Measurements from ENCODE around the gene QKI. TPM values are rescaled to one million over a fixed set of nuclear protein-coding genes. Genes with fewer than 3 reads are reported as not detected.

The QKI gene
- total and polyA plus RNA-seq, 8 donors: 136 to 195 (median 158) TPM

DNA sequence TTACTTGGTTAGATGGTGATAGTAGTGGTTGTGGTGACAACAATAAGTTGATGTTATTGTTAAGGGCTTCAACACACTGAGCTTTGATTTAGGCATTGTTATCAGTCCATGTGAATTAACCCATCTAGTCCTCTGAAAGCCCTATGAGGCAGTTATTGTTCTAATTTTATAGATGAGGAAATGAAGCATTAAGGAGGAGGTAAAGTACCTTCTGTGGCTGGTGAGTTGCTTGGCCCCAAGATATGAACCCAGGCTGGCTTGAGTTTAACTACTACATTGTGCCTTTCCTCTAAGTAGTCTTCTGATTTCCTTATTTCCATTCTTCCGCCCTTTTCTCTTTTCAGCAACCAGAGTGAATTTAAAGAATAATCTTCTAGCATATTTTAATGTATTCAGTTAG, 81.7 kb downstream of the QKI start:
- TF ChIP-seq, protein P1, sequence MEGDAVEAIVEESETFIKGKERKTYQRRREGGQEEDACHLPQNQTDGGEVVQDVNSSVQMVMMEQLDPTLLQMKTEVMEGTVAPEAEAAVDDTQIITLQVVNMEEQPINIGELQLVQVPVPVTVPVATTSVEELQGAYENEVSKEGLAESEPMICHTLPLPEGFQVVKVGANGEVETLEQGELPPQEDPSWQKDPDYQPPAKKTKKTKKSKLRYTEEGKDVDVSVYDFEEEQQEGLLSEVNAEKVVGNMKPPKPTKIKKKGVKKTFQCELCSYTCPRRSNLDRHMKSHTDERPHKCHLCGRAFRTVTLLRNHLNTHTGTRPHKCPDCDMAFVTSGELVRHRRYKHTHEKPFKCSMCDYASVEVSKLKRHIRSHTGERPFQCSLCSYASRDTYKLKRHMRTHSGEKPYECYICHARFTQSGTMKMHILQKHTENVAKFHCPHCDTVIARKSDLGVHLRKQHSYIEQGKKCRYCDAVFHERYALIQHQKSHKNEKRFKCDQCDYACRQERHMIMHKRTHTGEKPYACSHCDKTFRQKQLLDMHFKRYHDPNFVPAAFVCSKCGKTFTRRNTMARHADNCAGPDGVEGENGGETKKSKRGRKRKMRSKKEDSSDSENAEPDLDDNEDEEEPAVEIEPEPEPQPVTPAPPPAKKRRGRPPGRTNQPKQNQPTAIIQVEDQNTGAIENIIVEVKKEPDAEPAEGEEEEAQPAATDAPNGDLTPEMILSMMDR (IDR thresholded peaks at IDR 0.05): no peak
- Histone ChIP-seq H3K4me3 (no peak overlapping the region), H3K4me1 (peaks cover 3 to 31% of the 10 kb centered on the region in 2 donors), H3K9me3 (no peaks in the 10 kb centered on the region), H3K36me3 (no peaks in the 10 kb centered on the region), H3K27ac (no peak overlapping the region), H3K27me3 (no peaks in the 10 kb centered on the region)
- intact Hi-C loops (cut with DNase I): no loop called here
- DNase-seq: no peak
- ATAC-seq: no peak

DNA sequence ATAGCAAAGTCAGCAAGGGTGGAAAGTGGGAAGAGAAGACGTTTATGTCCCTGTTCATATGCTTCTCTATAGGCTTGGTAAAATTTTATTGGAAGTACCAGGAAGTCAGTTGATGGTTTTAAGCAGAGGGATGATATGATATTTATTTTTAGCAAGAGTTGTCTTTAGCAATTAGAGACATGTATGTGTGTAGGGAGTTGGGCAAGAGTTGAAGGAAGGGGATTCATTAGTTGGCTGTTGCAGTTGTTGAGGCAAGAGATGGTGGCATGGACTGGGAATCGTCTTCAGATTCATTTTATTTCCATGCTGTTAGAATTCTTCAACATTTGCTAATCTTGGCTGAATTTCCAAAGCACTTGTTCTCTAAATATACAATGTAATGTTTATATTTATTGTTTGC, 85.6 kb downstream of the QKI start:
- TF ChIP-seq, protein P1 (IDR thresholded peaks at IDR 0.05): no peak
- no peak for DNase-seq
- H3K4me3 ChIP-seq: no peak overlapping the region
- H3K36me3 ChIP-seq: no peaks in the 10 kb centered on the region
- ATAC-seq: no peak
- peaks cover 7 to 30% of the 10 kb centered on the region in 2 donors for H3K4me1 ChIP-seq
- intact Hi-C loops (cut with DNase I): no loop called here
- H3K27ac ChIP-seq: peak overlapping the region in 1 of 2 donors; percentile 6
- no peaks in the 10 kb centered on the region for H3K9me3 ChIP-seq
- H3K27me3 ChIP-seq: no peaks in the 10 kb centered on the region

DNA sequence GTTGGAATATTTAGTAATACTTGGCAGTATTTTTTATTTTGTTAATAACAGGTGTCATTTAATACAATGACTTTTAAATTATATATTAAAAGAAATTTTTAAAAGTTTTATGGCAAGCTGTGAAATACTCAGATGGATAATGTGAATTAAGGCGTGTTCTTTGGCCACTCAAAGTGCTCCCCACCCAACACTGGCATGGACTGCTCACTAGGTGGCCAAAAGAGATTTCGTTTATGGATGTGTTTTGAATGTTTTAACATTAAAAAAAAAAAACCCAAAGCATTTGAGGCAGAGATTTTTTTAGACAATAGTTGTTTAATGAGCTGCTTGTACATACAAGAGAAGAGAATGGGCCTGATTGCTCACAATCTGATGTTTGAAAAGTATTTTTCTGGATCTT, 86.5 kb downstream of the QKI start:
- H3K27me3 ChIP-seq: no peaks in the 10 kb centered on the region
- TF ChIP-seq, protein P1 (IDR thresholded peaks at IDR 0.05): no peak
- no peaks in the 10 kb centered on the region for H3K9me3 ChIP-seq
- peaks cover 7 to 31% of the 10 kb centered on the region in 2 donors for H3K4me1 ChIP-seq
- no peak overlapping the region for H3K27ac ChIP-seq
- no peak overlapping the region for H3K4me3 ChIP-seq
- H3K36me3 ChIP-seq: no peaks in the 10 kb centered on the region
- intact Hi-C loops (cut with DNase I): no loop called here
- ATAC-seq (peak; percentile 49), DNase-seq (peak in 1 of 4 donors; percentile 18)

DNA sequence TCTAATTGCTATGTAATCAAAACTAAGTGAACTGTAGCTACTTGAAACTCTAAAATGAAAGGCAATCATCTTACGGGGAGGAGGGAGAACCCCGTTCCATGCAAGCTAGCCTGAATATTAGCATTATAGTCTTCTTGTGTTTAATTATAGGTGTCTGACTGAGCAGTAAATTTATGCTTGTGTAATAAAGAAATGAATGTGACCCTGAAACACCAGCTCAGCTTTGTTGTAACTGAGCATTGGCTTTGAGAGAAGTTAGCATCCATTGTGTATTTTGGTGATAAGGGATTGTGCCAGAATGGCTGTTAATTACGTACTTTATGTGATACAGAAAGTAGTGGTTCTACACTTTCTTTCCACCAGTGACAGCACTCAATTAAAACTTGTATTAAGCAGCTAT, 86.9 kb downstream of the QKI start:
- peak; percentile 54 for ATAC-seq
- H3K4me3 ChIP-seq: no peak overlapping the region

DNA sequence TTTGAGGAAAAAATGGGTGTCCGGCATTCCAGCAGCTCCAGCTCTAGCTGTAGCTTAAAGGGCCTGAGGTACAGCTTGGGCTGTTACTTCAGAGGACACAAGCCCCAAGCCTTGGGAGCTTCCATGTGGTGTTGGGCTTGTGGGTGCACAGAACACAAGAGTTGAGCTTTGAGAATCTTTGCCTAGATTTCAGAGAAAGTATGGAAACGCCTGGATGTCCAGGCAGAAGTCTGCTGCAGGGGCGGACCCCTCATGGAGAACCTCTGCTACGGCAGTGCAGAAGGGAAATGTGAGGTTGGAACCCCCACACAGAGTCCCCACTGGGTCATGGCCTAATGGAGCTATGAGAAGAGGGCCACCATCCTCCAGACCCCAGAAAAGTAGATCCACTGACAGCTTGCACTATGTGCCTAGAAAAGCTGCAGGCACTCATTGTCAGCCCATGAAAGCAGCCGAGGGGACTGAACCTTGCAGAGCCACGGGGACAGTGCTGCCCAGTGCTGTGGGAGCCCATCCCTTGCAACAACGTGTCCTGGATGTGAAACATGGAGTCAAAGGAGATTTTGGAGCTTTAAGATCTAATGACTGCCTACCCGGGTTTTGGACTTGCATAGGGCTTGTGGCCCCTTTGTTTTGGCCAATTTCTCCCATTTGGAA, 90.6 kb downstream of the QKI start:
- H3K4me3 ChIP-seq: no peak overlapping the region
- intact Hi-C loops (cut with DNase I): no loop called here
- no peaks in the 10 kb centered on the region for H3K36me3 ChIP-seq
- TF ChIP-seq, protein P1 (IDR thresholded peaks at IDR 0.05): no peak
- no peak for ATAC-seq
- H3K27ac ChIP-seq: no peak overlapping the region
- DNase-seq: no peak
- H3K9me3 ChIP-seq: peaks cover 0 to 18% of the 10 kb centered on the region in 2 donors
- H3K4me1 ChIP-seq: peaks cover 7 to 30% of the 10 kb centered on the region in 2 donors
- no peaks in the 10 kb centered on the region for H3K27me3 ChIP-seq

More for the DNA sequence above, 86.9 kb downstream of the QKI start:
- H3K27me3 ChIP-seq: no peaks in the 10 kb centered on the region
- TF ChIP-seq, protein P1 (IDR thresholded peaks at IDR 0.05): no peak
- H3K4me1 ChIP-seq: peaks cover 7 to 35% of the 10 kb centered on the region in 2 donors
- intact Hi-C loops (cut with DNase I): no loop called here
- no peaks in the 10 kb centered on the region for H3K36me3 ChIP-seq
- H3K27ac ChIP-seq: no peak overlapping the region
- no peaks in the 10 kb centered on the region for H3K9me3 ChIP-seq
- no peak for DNase-seq
